ENCODE measurements around the gene TTYH1.

- TF ChIP-seq CTCF (IDR thresholded peaks at IDR 0.05; ENCODE audit: insufficient read depth, low read length) (no peak), GABPA (IDR thresholded peaks at IDR 0.05; ENCODE audit: low read depth) (no peak), POLR2AphosphoS5 (IDR thresholded peaks at IDR 0.05; ENCODE audit: low read depth) (no peak)
Observed at GRCh38 chr19:54392105-54392504, 23.2 kb upstream of the TTYH1 start.
